GM18868 (cell line): ENCODE data around the gene PARVB.
"Not testable (repeated sequence)": the region's sequence is repeated elsewhere in the genome, so short reads cannot be mapped to it uniquely, and the experiment has no call there.

Experiments
- ATAC-seq: cut with Tn5 transposase; IDR thresholded peaks from one replicate; pipeline ENCODE4 v1.9.1; 2021; ENCODE audit warnings: mild to moderate bottlenecking, moderate library complexity; ENCODE audit not compliant: unreplicated experiment

The PARVB gene

GRCh38 chr22:44050766-44051355, 26.8 kb downstream of the PARVB start:
- ATAC-seq: no peak

- no peak for ATAC-seq
Measured at GRCh38 chr22:44051358-44051757, 27.3 kb downstream of the PARVB start.

GRCh38 chr22:44051961-44052360, 27.9 kb downstream of the PARVB start:
- no peak for ATAC-seq

GRCh38 chr22:44055805-44056204, 31.7 kb downstream of the PARVB start:
- no peak for ATAC-seq

GRCh38 chr22:44056649-44057048, 32.5 kb downstream of the PARVB start:
- ATAC-seq: not testable (repeated sequence)

GRCh38 chr22:44057401-44057987, 33.4 kb downstream of the PARVB start:
- ATAC-seq: no peak

GRCh38 chr22:44063462-44064371, 39.6 kb downstream of the PARVB start:
- ATAC-seq: no peak

GRCh38 chr22:44067033-44067432, 42.9 kb downstream of the PARVB start:
- ATAC-seq: no peak

GRCh38 chr22:44067901-44068300, 43.8 kb downstream of the PARVB start:
- no peak for ATAC-seq

GRCh38 chr22:44068422-44069191, 44.5 kb downstream of the PARVB start:
- ATAC-seq: no peak

GRCh38 chr22:44070029-44070428, 45.9 kb downstream of the PARVB start:
- no peak for ATAC-seq

- ATAC-seq: no peak
Measured at GRCh38 chr22:44071781-44072326, 47.8 kb downstream of the PARVB start.

- no peak for ATAC-seq
Measured at GRCh38 chr22:44074337-44074984, 50.4 kb downstream of the PARVB start.

GRCh38 chr22:44075022-44075421, 50.9 kb downstream of the PARVB start:
- no peak for ATAC-seq

- ATAC-seq: no peak
Measured at GRCh38 chr22:44075670-44076069, 51.6 kb downstream of the PARVB start.

GRCh38 chr22:44076825-44077224, 52.7 kb downstream of the PARVB start:
- ATAC-seq: no peak

GRCh38 chr22:44080936-44081861, 57.1 kb downstream of the PARVB start:
- no peak for ATAC-seq

GRCh38 chr22:44082801-44083200, 58.7 kb downstream of the PARVB start:
- no peak for ATAC-seq

GRCh38 chr22:44084044-44084772, 60.1 kb downstream of the PARVB start:
- no peak for ATAC-seq
